ENCODE data around the gene DIO1. TPM values are rescaled to one million over a fixed set of nuclear protein-coding genes. Genes with fewer than 3 reads are reported as not detected.

DIO1 gene
- total and polyA plus RNA-seq, 2 experiments from 2014 or later: 24.2 to 31.2 TPM

DNA sequence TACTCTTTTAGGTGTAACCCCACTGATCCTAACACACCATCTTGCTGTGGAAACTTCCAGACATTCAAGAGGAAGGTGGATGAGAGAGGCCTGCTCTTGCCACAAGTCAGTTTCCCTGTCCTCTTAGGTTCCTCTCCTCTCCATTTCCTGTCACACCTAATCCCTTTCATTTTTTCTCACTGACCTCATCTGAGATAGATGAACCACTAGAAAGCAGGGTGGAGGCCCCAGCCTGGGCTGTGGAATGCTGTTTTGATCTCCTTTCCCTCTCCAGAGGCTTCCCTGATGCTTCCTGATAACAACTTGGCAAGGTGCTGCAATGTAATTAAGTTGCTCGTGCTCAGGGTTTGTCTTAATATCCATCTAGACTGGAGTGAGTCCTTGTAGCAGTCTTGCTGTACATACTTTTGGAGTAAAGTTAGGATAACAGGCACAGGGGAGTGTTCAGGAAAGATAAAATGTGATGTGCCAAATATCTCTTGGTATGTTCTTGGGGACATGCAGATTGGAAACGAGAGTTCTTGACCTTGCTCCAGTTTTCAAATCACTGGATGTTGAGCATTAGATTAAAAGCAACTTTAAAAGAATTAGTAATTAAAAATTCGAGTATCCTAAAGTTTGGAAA, 63.3 kb downstream of the DIO1 start:
- no peak overlapping the region for H2AFZ ChIP-seq
- peak overlapping the region; percentile 37 for H3K4me2 ChIP-seq

DNA sequence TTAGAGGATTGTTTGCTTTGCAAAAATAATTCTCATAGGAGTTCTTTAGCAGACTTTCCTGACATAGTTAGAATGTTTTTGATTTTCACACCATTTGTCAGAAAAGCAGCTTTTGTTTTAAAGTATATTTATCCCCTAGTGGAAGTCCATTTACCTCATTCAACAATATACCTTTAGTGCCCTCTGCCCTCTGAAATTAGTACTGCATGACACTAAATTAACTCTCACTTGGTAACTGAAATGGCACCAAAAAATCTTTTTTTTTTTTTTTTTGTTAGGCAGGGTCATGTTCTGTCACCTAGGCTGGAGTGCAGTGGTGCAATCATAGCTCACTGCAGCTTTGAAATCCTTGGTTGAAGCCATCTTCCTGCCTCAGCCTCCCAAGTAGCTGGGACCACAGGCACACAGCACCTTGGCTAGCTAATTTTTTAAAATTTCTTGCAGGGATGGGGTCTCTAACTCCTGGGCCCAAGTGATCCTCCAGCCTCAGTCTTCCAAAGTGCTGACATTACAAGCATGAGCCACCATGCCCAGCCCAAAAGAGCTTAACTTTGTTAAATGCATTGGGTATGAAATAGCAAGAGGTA, 65.8 kb downstream of the DIO1 start:
- H3K27ac ChIP-seq: no peak overlapping the region
- H3K9me3 ChIP-seq (ENCODE audit: low read depth): no peaks in the 10 kb centered on the region
- no peaks in the 10 kb centered on the region for H3K9me2 ChIP-seq (replicated peaks; ENCODE audit: insufficient read depth)
- no peak for TF ChIP-seq EZH2phosphoT487 (IDR thresholded peaks at IDR 0.05; ENCODE audit: low read depth, severe bottlenecking, unreplicated experiment)
- TF ChIP-seq, protein P1, sequence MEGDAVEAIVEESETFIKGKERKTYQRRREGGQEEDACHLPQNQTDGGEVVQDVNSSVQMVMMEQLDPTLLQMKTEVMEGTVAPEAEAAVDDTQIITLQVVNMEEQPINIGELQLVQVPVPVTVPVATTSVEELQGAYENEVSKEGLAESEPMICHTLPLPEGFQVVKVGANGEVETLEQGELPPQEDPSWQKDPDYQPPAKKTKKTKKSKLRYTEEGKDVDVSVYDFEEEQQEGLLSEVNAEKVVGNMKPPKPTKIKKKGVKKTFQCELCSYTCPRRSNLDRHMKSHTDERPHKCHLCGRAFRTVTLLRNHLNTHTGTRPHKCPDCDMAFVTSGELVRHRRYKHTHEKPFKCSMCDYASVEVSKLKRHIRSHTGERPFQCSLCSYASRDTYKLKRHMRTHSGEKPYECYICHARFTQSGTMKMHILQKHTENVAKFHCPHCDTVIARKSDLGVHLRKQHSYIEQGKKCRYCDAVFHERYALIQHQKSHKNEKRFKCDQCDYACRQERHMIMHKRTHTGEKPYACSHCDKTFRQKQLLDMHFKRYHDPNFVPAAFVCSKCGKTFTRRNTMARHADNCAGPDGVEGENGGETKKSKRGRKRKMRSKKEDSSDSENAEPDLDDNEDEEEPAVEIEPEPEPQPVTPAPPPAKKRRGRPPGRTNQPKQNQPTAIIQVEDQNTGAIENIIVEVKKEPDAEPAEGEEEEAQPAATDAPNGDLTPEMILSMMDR (IDR thresholded peaks at IDR 0.05; ENCODE audit: poor library complexity): peak; percentile 50
- no peaks in the 10 kb centered on the region for H3K27me3 ChIP-seq
- peaks cover 22% of the 10 kb centered on the region for H3K4me1 ChIP-seq (ENCODE audit: insufficient read depth)
- H3K36me3 ChIP-seq (replicated peaks; ENCODE audit: insufficient read depth, low read depth): no peaks in the 10 kb centered on the region
- peaks cover 25% of the 10 kb centered on the region for H3K79me2 ChIP-seq
- DNase-seq (ENCODE audit: low spot score): no peak
- H2AFZ ChIP-seq: no peak overlapping the region
- no peak overlapping the region for H3K4me2 ChIP-seq
- H4K20me1 ChIP-seq (ENCODE audit: insufficient read depth, poor library complexity, severe bottlenecking): no peaks in the 10 kb centered on the region
- H3K4me3 ChIP-seq: no peak overlapping the region

More for the DNA sequence above, 63.3 kb downstream of the DIO1 start:
- peaks cover 3% of the 10 kb centered on the region for H4K20me1 ChIP-seq (ENCODE audit: insufficient read depth, poor library complexity, severe bottlenecking)
- peaks cover 18% of the 10 kb centered on the region for H3K4me1 ChIP-seq (ENCODE audit: insufficient read depth)
- peak overlapping the region; percentile 94 for H3K27ac ChIP-seq
- peak; percentile 74 for DNase-seq (ENCODE audit: low spot score)
- no peaks in the 10 kb centered on the region for H3K9me3 ChIP-seq (ENCODE audit: low read depth)
- no peaks in the 10 kb centered on the region for H3K36me3 ChIP-seq (replicated peaks; ENCODE audit: insufficient read depth, low read depth)
- no peaks in the 10 kb centered on the region for H3K27me3 ChIP-seq
- no peaks in the 10 kb centered on the region for H3K9me2 ChIP-seq (replicated peaks; ENCODE audit: insufficient read depth)
- no peak for TF ChIP-seq EZH2 (IDR thresholded peaks at IDR 0.05; ENCODE audit: borderline replicate concordance)
- TF ChIP-seq EZH2phosphoT487 (IDR thresholded peaks at IDR 0.05; ENCODE audit: low read depth, severe bottlenecking, unreplicated experiment): no peak
- 46% methylated on average over 3 of the region's 3 CpGs for WGBS (ENCODE audit: low lambda C conversion rate, missing lambda C conversion rate)
- H3K4me3 ChIP-seq: no peak overlapping the region
- H3K79me2 ChIP-seq: peaks cover 48% of the 10 kb centered on the region

Other genes starting within 250 kb of the DIO1 start
- 0.13 and 0.32 TPM in 2 replicates for gene GLIS1, start 155.0 kb upstream of the DIO1 start, total RNA-seq
- gene GLIS1, start 155.0 kb upstream of the DIO1 start, polyA plus RNA-seq: 1.3 and 1.5 TPM in 2 replicates
- 18.1 and 23.1 TPM in 2 replicates for gene NDC1, start 55.9 kb upstream of the DIO1 start, total RNA-seq
- 5.4 and 7.8 TPM in 2 replicates for gene NDC1, start 55.9 kb upstream of the DIO1 start, polyA plus RNA-seq
- gene YIPF1, start 4.4 kb upstream of the DIO1 start, total RNA-seq: 34.0 and 40.4 TPM in 2 replicates
- gene YIPF1, start 4.4 kb upstream of the DIO1 start, polyA plus RNA-seq: 27.7 and 29.6 TPM in 2 replicates
- gene IFT25, start 51.5 kb downstream of the DIO1 start, total RNA-seq: 27.4 and 28.0 TPM in 2 replicates
- 69.0 and 69.2 TPM in 2 replicates for gene IFT25, start 51.5 kb downstream of the DIO1 start, polyA plus RNA-seq
- 56.6 and 64.4 TPM in 2 replicates for gene LRRC42, start 52.2 kb downstream of the DIO1 start, total RNA-seq
- 58.2 and 62.7 TPM in 2 replicates for gene LRRC42, start 52.2 kb downstream of the DIO1 start, polyA plus RNA-seq
- 0.28 and 1.7 TPM in 2 replicates for gene LDLRAD1, start 124.0 kb downstream of the DIO1 start, total RNA-seq
- 0.13 and 0.82 TPM in 2 replicates for gene LDLRAD1, start 124.0 kb downstream of the DIO1 start, polyA plus RNA-seq
- 708 and 714 TPM in 2 replicates for gene TMEM59, start 159.0 kb downstream of the DIO1 start, total RNA-seq
- gene TMEM59, start 159.0 kb downstream of the DIO1 start, polyA plus RNA-seq: 1,181 and 1,185 TPM in 2 replicates
- gene TCEANC2, start 159.4 kb downstream of the DIO1 start, total RNA-seq: 2.5 and 3.0 TPM in 2 replicates
- 3.2 and 3.4 TPM in 2 replicates for gene TCEANC2, start 159.4 kb downstream of the DIO1 start, polyA plus RNA-seq

All from hepatocyte (in vitro differentiated cells).